ENCODE measurements around the gene KRT83.

The KRT83 gene

GRCh38 chr12:52356762-52357580 is 35.8 kb upstream of the KRT83 start:
- Histone ChIP-seq H3K36me3 (ENCODE audit: insufficient read depth, low read length) (no peaks in the 10 kb centered on the region), H3K27ac (no peak overlapping the region), H3K4me3 (no peak overlapping the region), H3K9ac (ENCODE audit: insufficient read length) (no peak overlapping the region), H3K9me3 (ENCODE audit: low read depth, low read length) (no peaks in the 10 kb centered on the region)
- DNase-seq (ENCODE audit: low read depth, low spot score) = no peak
- TF ChIP-seq POLR2AphosphoS5 (IDR thresholded peaks at IDR 0.05; ENCODE audit: borderline replicate concordance, low read depth, low read length) (no peak), FOXP2 (optimal IDR thresholded peaks at IDR 0.05; ENCODE audit: control extremely low read depth, extremely low read length, insufficient read depth) (no peak), EZH2 (IDR thresholded peaks at IDR 0.05) (no peak)

- no peak for DNase-seq (ENCODE audit: low read depth, low spot score)
- Histone ChIP-seq H3K4me3 (no peak overlapping the region), H3K27ac (no peak overlapping the region), H3K9me3 (ENCODE audit: low read depth, low read length) (no peaks in the 10 kb centered on the region), H3K9ac (ENCODE audit: insufficient read length) (no peak overlapping the region), H3K36me3 (ENCODE audit: insufficient read depth, low read length) (no peaks in the 10 kb centered on the region)
- no peak for TF ChIP-seq FOXP2 (optimal IDR thresholded peaks at IDR 0.05; ENCODE audit: control extremely low read depth, extremely low read length, insufficient read depth)
- TF ChIP-seq POLR2AphosphoS5 (IDR thresholded peaks at IDR 0.05; ENCODE audit: borderline replicate concordance, low read depth, low read length) = no peak
- TF ChIP-seq EZH2 (IDR thresholded peaks at IDR 0.05) = no peak
Measured at GRCh38 chr12:52356031-52356761, 35.0 kb upstream of the KRT83 start.

- H3K27ac ChIP-seq = no peak overlapping the region
- no peak for TF ChIP-seq EZH2 (IDR thresholded peaks at IDR 0.05)
- TF ChIP-seq POLR2AphosphoS5 (IDR thresholded peaks at IDR 0.05; ENCODE audit: borderline replicate concordance, low read depth, low read length) = no peak
- H3K4me3 ChIP-seq = no peak overlapping the region
- no peaks in the 10 kb centered on the region for H3K9me3 ChIP-seq (ENCODE audit: low read depth, low read length)
- no peaks in the 10 kb centered on the region for H3K36me3 ChIP-seq (ENCODE audit: insufficient read depth, low read length)
- H3K9ac ChIP-seq (ENCODE audit: insufficient read length) = no peak overlapping the region
- no peak for DNase-seq (ENCODE audit: low read depth, low spot score)
Measured at GRCh38 chr12:52355176-52355575, 34.0 kb upstream of the KRT83 start.

DNA sequence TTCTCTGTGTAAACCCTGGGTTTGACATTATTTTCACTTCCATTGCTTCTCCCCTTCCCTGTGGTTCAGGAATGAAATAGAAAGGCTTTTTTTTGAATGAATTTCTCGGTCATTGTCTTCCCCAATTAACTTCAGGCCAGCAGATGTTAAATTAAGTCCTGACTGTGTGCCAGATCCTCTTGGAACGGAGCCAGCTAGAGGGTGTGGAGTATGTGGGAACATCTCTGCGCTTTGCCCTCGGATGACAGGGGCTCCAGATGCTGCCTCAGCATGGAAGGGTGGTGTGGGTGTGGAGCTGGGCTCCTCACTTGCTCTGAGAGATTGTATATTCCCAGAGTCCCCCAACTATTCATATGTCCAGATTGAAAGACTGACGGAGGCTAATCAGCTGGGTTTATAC is 33.0 kb upstream of the KRT83 start:
- DNase-seq (ENCODE audit: low read depth, low spot score) = no peak
- Histone ChIP-seq H3K36me3 (ENCODE audit: insufficient read depth, low read length) (no peaks in the 10 kb centered on the region), H3K9ac (ENCODE audit: insufficient read length) (no peak overlapping the region), H3K4me3 (no peak overlapping the region), H3K9me3 (ENCODE audit: low read depth, low read length) (no peaks in the 10 kb centered on the region), H3K27ac (no peak overlapping the region)
- TF ChIP-seq FOXP2 (optimal IDR thresholded peaks at IDR 0.05; ENCODE audit: control extremely low read depth, extremely low read length, insufficient read depth) (no peak), POLR2AphosphoS5 (IDR thresholded peaks at IDR 0.05; ENCODE audit: borderline replicate concordance, low read depth, low read length) (no peak), EZH2 (IDR thresholded peaks at IDR 0.05) (no peak)

DNA sequence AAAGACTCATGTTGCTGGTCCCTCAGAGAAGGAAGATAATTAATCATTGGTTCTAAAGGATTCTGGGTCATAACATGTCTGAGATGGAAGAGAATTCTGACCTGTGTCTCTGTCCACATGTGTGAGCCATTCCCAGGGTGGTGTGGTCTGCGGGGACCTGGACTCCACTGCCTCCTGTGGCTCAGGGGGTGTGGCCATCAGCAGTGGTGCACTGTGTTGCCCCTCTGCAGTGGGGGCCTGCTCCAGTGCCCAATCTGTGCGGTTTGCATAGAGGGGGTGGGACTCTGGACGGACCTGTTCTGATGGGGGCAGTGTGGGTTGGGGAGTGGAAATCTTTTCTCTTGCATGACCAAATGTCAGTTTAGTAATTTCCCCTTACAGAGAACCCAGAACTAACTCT is 32.6 kb upstream of the KRT83 start:
- DNase-seq (ENCODE audit: low read depth, low spot score) = no peak
- H3K27ac ChIP-seq = no peak overlapping the region
- H3K9me3 ChIP-seq (ENCODE audit: low read depth, low read length) = no peaks in the 10 kb centered on the region
- no peaks in the 10 kb centered on the region for H3K36me3 ChIP-seq (ENCODE audit: insufficient read depth, low read length)
- no peak overlapping the region for H3K9ac ChIP-seq (ENCODE audit: insufficient read length)
- H3K4me3 ChIP-seq = no peak overlapping the region
- no peak for TF ChIP-seq FOXP2 (optimal IDR thresholded peaks at IDR 0.05; ENCODE audit: control extremely low read depth, extremely low read length, insufficient read depth)
- no peak for TF ChIP-seq POLR2AphosphoS5 (IDR thresholded peaks at IDR 0.05; ENCODE audit: borderline replicate concordance, low read depth, low read length)
- no peak for TF ChIP-seq EZH2 (IDR thresholded peaks at IDR 0.05)

GRCh38 chr12:52352951-52353350 is 31.8 kb upstream of the KRT83 start:
- H3K36me3 ChIP-seq (ENCODE audit: insufficient read depth, low read length) = no peaks in the 10 kb centered on the region
- no peak for TF ChIP-seq POLR2AphosphoS5 (IDR thresholded peaks at IDR 0.05; ENCODE audit: borderline replicate concordance, low read depth, low read length)
- no peak for TF ChIP-seq EZH2 (IDR thresholded peaks at IDR 0.05)
- no peak for TF ChIP-seq FOXP2 (optimal IDR thresholded peaks at IDR 0.05; ENCODE audit: control extremely low read depth, extremely low read length, insufficient read depth)
- no peak overlapping the region for H3K9ac ChIP-seq (ENCODE audit: insufficient read length)
- no peak overlapping the region for H3K4me3 ChIP-seq
- H3K27ac ChIP-seq = no peak overlapping the region
- H3K9me3 ChIP-seq (ENCODE audit: low read depth, low read length) = no peaks in the 10 kb centered on the region
- DNase-seq (ENCODE audit: low read depth, low spot score) = no peak

DNA sequence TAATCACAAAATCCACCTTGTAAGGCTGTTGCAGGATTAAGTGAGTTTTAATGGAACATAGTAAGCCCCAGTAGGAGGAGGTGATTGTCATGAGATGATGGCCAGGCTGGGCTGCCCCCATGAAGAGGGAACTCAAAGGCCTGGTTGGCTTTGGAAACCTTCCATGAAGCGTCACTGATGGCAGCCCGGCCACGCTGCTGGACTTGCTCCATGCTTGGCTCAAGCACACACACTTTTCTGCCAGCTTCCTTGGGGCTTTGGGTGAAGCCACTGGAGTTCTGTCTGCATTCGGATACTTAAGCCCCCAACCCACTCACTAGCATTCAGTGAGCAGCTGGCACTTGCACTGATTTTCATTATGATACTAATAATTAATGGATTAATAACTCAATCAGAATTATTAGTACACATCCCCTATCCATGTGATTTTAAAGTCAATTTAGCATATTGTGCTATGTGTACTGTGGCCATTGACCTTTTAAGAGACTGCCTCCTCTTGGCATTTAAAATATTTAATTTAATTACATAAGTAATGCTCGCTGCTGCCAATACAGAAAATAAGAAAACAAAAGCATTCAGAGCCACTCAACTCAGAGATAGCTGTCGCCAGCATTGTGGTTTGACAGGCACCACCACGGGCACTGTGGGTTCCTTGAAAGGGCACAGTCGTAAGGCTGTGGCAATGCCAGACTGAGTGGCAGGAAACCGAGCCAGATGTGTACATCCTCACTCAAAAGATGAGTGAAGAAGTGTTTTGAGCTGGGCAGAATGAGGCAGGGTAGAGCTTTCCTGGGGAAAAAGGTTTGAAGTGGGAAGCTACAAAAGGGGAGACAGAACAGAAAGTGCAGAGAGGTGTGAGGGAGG is 30.2 kb upstream of the KRT83 start:
- no peaks in the 10 kb centered on the region for H3K9me3 ChIP-seq (ENCODE audit: low read depth, low read length)
- no peak overlapping the region for H3K4me3 ChIP-seq
- no peaks in the 10 kb centered on the region for H3K36me3 ChIP-seq (ENCODE audit: insufficient read depth, low read length)
- no peak overlapping the region for H3K9ac ChIP-seq (ENCODE audit: insufficient read length)
- TF ChIP-seq EZH2 (IDR thresholded peaks at IDR 0.05) (no peak), POLR2AphosphoS5 (IDR thresholded peaks at IDR 0.05; ENCODE audit: borderline replicate concordance, low read depth, low read length) (no peak), FOXP2 (optimal IDR thresholded peaks at IDR 0.05; ENCODE audit: control extremely low read depth, extremely low read length, insufficient read depth) (no peak)
- no peak for DNase-seq (ENCODE audit: low read depth, low spot score)
- no peak overlapping the region for H3K27ac ChIP-seq

DNA sequence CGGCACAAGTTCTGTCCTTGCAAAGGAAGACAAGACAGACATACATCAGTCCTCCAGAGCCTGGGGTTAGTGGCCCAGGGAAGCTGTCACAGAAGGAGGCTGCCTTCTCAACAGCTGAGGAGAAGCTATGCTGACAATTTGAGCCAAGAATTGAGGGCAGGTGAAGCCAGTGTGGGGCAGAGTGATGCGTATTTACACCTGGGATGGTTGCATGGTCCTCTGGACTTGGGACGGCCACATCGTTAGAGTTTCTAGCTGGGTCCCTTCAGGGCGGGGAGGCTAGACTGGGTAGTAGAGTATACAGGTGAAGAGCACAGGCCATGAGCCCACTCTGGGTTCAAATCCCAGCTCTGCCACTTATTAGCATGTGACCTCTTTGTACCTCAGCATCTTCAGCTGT is 29.6 kb upstream of the KRT83 start:
- H3K36me3 ChIP-seq (ENCODE audit: insufficient read depth, low read length) = no peaks in the 10 kb centered on the region
- TF ChIP-seq FOXP2 (optimal IDR thresholded peaks at IDR 0.05; ENCODE audit: control extremely low read depth, extremely low read length, insufficient read depth) (no peak), EZH2 (IDR thresholded peaks at IDR 0.05) (no peak), POLR2AphosphoS5 (IDR thresholded peaks at IDR 0.05; ENCODE audit: borderline replicate concordance, low read depth, low read length) (no peak)
- H3K27ac ChIP-seq = no peak overlapping the region
- no peaks in the 10 kb centered on the region for H3K9me3 ChIP-seq (ENCODE audit: low read depth, low read length)
- no peak overlapping the region for H3K4me3 ChIP-seq
- DNase-seq (ENCODE audit: low read depth, low spot score) = no peak
- H3K9ac ChIP-seq (ENCODE audit: insufficient read length) = no peak overlapping the region
